Measurements from ENCODE around the gene KAT2B. TPM values are rescaled to one million over a fixed set of nuclear protein-coding genes. Genes with fewer than 3 reads are reported as not detected.

The KAT2B gene
- total RNA-seq, 2 experiments from 2014 or later = 97.8 to 108 TPM

DNA sequence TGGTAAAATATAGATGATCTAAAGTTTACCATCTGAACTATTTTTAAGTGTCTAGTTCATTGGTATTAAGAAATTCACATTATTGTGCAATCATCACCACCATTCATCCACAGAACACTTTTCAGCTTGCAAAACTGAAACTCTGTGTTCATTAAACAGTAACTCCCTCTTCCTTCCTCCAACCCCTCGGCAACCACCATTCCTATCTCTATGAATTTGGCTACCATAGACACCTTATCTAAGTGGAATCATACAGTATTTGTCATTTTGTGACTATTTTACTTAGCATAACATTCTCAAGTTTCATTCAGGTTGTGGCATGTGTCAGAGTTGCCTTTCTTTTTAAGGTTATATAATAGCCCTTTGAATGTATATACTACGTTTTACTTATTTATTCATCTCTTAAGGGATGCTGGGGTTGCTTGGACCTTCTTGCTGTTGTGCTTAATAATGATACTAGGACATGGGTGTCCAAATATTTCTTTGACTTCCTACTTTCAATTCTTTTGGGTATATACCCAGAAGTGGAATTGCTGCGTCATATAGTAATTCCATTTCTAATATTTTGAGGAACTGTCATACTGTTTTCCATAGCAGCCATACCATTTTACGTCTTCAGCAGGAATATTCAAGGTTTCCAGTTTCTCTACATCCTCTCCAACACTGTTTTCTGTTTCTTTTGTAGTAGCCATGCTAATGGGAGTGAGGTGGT is 20.9 kb downstream of the KAT2B start:
- H3K36me3 Mint-ChIP-seq = peaks cover 29% of the 10 kb centered on the region
- H3K9me3 Mint-ChIP-seq = peaks cover 4% of the 10 kb centered on the region
- H3K4me1 Mint-ChIP-seq = peaks cover 37% of the 10 kb centered on the region
- H3K27me3 Mint-ChIP-seq = no peaks in the 10 kb centered on the region
- no peak for DNase-seq
- H3K27ac Mint-ChIP-seq = peak overlapping the region; percentile 27
- peak overlapping the region; percentile 20 for H3K4me3 Mint-ChIP-seq
- ATAC-seq (ENCODE audit: low read depth) = peak; percentile 60
- POLR2A ChIA-PET = no interaction called here

DNA sequence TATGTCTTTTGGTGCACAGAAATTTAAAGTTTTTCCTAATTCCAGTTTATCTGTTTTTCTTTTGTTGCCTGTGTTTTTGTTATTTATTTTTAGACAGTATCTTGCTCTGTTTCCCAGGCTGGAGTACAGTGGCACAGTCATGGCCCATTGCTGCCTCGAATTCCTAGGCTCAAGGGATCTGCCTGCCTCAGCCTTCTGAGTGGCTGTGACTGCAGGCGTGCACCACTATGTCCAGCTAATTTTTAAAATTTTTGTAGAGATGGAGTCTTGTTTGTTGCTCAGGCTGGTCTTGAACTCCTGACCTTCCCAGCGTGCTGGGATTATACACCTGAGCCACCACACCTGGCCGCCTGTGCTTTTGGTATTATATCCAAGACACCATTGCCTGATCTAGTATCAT is 22.8 kb downstream of the KAT2B start:
- H3K36me3 Mint-ChIP-seq = peaks cover 30% of the 10 kb centered on the region
- POLR2A ChIA-PET = no interaction called here
- ATAC-seq (ENCODE audit: low read depth) (no peak), DNase-seq (no peak)
- peaks cover 41% of the 10 kb centered on the region for H3K4me1 Mint-ChIP-seq
- H3K27me3 Mint-ChIP-seq = no peaks in the 10 kb centered on the region
- no peak overlapping the region for H3K4me3 Mint-ChIP-seq
- H3K9me3 Mint-ChIP-seq = peaks cover 4% of the 10 kb centered on the region
- H3K27ac Mint-ChIP-seq = no peak overlapping the region

DNA sequence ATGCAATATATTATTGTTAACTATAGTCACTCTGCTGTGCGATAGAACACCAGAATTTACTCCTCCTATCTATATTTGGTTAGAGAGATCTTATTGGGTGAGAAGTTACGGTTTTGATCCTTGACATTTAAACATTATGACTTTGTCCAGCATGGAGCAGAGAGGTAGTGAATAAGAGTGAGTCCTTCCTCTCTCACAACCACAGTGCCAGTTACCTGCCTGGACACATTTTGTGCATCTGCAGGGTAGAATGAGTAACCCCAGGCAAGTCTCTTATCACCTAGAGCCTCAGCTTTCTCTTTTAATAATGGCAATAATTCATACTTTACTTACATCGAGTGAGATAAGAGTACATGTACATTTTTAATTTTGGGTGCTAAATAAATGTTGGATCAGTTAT is 24.1 kb downstream of the KAT2B start:
- Mint-ChIP-seq H3K27ac (no peak overlapping the region), H3K4me3 (no peak overlapping the region), H3K27me3 (no peaks in the 10 kb centered on the region)

DNA sequence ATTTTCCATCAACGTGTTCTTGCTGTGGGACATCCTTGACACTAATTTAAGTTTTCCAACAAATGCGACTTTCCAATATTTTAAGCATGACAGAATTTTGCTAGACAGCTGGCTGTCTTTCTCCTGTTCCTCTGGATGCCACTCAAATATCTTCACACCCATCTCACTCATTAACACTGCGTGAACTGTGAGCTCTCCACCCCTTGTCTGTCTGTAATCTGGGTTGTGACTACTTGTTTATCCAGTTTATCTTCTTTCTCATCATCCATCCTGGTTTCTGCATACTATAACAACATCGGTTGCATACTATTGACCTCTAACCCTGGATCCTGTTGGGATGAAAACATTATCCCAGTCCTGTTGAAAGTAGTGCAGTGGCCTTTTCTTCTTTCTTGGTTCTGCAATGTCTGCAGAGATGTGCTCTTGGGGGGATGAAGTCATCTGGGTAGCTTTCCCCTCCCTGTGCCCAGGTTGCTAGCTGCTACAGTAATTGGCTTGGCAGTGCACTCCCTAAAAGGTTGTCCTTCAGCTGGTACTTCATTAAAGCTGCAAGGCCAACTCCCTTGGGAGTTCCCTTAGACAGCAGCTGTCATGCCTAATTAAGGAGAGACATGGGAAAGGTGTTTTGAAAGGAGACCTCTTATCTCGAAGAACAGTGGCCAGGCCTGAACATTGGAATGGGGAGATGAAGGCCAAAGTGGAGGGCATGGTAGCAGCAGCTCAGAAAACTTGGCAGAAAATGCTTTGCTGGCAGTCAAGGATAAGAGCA is 24.7 kb downstream of the KAT2B start:
- no peak for DNase-seq
- H3K27ac Mint-ChIP-seq = no peak overlapping the region
- H3K9me3 Mint-ChIP-seq = peaks cover 4% of the 10 kb centered on the region
- H3K27me3 Mint-ChIP-seq = no peaks in the 10 kb centered on the region
- peaks cover 51% of the 10 kb centered on the region for H3K4me1 Mint-ChIP-seq
- H3K4me3 Mint-ChIP-seq = no peak overlapping the region
- POLR2A ChIA-PET = no interaction called here
- peaks cover 36% of the 10 kb centered on the region for H3K36me3 Mint-ChIP-seq
- no peak for ATAC-seq (ENCODE audit: low read depth)

More for the DNA sequence above, 24.1 kb downstream of the KAT2B start:
- peaks cover 52% of the 10 kb centered on the region for H3K4me1 Mint-ChIP-seq
- DNase-seq (no peak), ATAC-seq (ENCODE audit: low read depth) (no peak)
- POLR2A ChIA-PET = no interaction called here
- peaks cover 34% of the 10 kb centered on the region for H3K36me3 Mint-ChIP-seq
- peaks cover 7% of the 10 kb centered on the region for H3K9me3 Mint-ChIP-seq

DNA sequence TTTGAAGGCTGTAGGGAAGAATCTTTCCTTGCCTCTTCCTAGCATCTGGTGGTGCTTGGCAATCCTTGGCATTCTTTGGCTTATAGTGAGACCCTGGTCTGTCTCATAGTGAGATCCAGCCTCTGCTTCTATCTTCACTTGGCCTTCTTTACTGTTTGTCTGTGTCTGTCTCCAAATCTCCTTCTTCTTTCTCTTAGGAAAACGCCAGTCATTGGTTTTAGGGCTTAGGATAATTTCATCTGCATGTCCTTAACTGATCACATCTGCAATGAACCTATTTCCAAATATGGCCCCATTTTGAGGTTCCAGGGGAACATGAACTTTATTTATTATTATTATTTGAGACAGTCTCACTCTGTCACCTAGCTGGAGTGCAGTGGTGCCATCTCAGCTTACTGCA is 25.8 kb downstream of the KAT2B start:
- Mint-ChIP-seq H3K4me1 (peaks cover 42% of the 10 kb centered on the region), H3K27me3 (no peaks in the 10 kb centered on the region), H3K9me3 (peaks cover 3% of the 10 kb centered on the region), H3K27ac (no peak overlapping the region), H3K4me3 (no peak overlapping the region), H3K36me3 (peaks cover 33% of the 10 kb centered on the region)
- DNase-seq (no peak), ATAC-seq (ENCODE audit: low read depth) (no peak)
- POLR2A ChIA-PET = no interaction called here

DNA sequence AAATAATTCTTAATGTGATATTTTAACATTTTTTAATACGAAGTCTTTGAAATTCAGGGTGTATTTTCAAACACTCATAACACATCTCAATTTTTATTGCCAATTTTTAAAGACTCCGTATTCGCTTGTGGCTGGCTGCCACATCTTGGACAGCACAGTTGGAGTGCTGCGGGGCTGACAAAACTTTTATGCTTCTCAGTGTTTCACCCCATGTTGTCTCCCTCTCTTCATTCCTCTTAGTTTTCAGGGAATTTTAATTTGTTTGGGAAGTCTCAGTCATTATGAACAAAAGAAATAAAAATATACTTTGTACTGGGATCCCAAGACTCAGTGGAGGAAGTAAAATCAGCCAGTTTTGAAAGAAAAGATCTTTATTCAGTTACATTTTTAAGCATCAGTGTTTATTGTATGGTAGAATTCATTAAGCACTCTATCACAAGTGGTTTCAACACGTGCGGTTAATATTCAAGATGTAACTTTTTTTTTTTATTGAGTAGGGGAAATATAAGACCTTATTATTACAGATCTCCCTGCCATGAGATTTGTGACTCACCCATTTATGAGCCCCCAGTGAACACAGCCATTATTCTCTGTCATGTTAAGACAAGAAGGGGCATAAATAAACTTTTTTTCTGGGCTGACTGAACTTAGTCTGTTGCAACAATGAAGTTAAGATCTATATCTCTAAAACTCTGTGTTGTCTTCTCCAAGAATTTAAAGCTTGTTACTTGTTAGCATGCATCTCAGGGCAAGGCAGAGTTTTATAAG is 26.8 kb downstream of the KAT2B start:
- DNase-seq (no peak), ATAC-seq (ENCODE audit: low read depth) (no peak)
- POLR2A ChIA-PET = no interaction called here
- Mint-ChIP-seq H3K9me3 (peaks cover 3% of the 10 kb centered on the region), H3K36me3 (peaks cover 41% of the 10 kb centered on the region), H3K4me1 (peaks cover 39% of the 10 kb centered on the region), H3K4me3 (no peak overlapping the region), H3K27me3 (no peaks in the 10 kb centered on the region), H3K27ac (no peak overlapping the region)

DNA sequence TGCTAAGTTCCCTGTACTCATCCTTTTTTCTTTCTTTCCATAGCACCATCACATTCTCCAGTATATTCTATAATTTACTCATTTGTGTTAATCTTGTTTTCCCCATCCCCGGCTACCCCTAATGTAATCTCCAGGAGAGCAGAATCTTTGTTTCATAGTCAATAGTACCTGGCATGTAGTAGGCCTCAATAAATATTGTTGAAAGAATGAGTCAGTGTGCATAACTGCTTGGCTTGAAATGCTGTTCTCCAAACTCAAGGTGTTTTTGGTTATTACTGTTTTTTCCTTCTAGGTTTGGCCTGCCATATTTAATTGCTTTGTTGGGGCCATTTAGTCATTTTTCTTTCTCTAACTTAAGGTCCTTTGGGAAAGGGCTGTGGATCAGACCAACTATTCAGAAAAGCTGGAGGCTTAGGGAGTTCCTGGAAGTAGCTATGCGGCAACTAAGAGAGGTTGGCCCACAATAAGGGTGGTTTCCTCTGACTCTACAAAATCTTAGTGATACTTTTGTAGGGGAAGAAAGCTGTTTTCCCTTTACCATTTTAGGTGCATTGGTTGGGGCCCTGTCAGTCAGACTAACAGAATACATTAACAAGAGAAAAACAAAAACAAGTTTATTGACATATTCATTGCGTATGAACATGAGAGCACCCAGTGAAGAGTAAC is 28.4 kb downstream of the KAT2B start:
- peaks cover 3% of the 10 kb centered on the region for H3K9me3 Mint-ChIP-seq
- no peak for ATAC-seq (ENCODE audit: low read depth)
- H3K27me3 Mint-ChIP-seq = no peaks in the 10 kb centered on the region
- H3K4me3 Mint-ChIP-seq = no peak overlapping the region
- peaks cover 50% of the 10 kb centered on the region for H3K36me3 Mint-ChIP-seq
- POLR2A ChIA-PET = no interaction called here
- H3K4me1 Mint-ChIP-seq = peaks cover 36% of the 10 kb centered on the region
- DNase-seq = no peak
- peak overlapping the region; percentile 2 for H3K27ac Mint-ChIP-seq

DNA sequence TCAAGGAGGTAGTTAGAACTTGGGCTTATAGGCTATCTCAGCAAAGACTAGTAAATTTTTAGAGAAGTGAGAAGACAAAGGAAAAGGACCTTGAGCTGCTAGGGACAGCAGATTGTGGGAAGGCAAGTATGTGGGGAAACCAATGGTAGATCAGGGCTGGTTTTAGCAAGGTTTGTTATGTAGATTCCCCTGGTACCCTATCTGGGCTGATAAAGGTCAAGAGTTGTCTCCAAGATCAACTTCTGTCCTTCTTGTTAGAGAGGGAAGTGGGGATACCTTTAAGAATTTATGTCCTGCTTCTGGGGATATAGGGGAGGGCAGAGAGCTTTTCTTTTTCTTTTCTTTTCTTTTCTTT is 28.9 kb downstream of the KAT2B start:
- Mint-ChIP-seq H3K9me3 (peaks cover 3% of the 10 kb centered on the region), H3K27me3 (no peaks in the 10 kb centered on the region), H3K36me3 (peaks cover 50% of the 10 kb centered on the region), H3K4me1 (peaks cover 33% of the 10 kb centered on the region), H3K27ac (no peak overlapping the region), H3K4me3 (no peak overlapping the region)
- DNase-seq (no peak), ATAC-seq (ENCODE audit: low read depth) (no peak)
- POLR2A ChIA-PET = no interaction called here

DNA sequence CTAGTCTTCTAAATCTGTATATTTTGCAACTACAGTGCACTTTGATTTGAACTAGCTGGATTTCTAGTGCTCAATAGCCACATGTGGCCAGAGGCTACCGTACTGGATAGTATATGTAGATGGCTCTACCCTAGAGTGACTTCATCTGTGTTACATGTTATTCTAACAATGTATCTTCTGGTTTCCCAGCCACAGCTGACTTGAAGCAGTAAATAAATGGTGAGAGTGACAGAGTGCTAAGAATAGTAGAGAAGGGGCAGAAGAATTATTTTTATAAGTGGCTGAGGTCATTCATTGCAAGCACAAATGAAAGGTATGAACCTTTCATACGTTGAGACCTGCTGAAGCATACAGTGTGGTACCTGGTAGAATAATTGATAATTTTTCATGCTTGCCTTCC is 30.9 kb downstream of the KAT2B start:
- Mint-ChIP-seq H3K4me1 (peaks cover 22% of the 10 kb centered on the region), H3K27me3 (no peaks in the 10 kb centered on the region), H3K4me3 (no peak overlapping the region), H3K9me3 (peaks cover 3% of the 10 kb centered on the region), H3K36me3 (peaks cover 43% of the 10 kb centered on the region), H3K27ac (no peak overlapping the region)
- ATAC-seq (ENCODE audit: low read depth) (no peak), DNase-seq (no peak)
- POLR2A ChIA-PET = no interaction called here

DNA sequence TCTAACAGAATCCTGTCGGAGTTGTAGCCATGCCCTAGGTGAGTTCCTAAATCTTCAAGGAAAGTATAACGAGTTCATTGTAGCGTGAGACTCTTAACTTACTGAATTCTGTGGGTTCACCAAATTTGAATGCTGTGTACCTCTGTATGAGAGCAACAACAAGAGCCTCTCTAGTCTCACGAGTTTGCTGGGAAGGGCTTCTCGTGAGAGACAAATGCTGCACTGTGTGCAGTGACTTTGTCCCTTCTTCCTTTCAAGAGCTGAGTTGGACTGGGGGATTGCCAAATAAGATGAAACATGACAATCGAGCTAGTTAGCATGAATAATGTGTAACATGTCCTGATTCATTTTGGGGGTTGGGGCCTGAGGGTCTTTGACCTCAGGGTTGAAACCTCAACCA is 32.2 kb downstream of the KAT2B start:
- DNase-seq (no peak), ATAC-seq (ENCODE audit: low read depth) (no peak)
- Mint-ChIP-seq H3K27me3 (no peaks in the 10 kb centered on the region), H3K9me3 (peaks cover 3% of the 10 kb centered on the region), H3K4me3 (no peak overlapping the region), H3K27ac (no peak overlapping the region), H3K36me3 (peaks cover 49% of the 10 kb centered on the region), H3K4me1 (peaks cover 23% of the 10 kb centered on the region)
- POLR2A ChIA-PET = no interaction called here

DNA sequence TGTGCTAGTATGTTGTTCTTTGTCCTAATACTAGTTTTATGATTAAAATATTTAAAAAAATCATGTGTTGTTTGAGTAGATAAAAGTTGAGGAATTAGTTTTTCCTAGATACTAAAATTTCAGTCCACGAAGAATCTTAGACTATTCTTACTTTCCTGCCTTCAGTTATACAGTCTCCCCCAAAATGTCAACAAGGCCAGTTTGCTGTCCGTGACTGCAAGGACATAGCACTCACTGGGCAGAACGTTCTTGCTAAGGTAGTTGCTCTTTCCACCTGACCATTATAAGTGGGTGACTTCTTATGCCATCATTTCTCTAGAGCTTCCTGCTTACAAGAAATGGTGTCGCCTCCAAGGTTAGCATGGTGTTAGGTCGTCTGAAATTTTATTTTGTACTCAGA is 32.8 kb downstream of the KAT2B start:
- Mint-ChIP-seq H3K4me1 (peaks cover 24% of the 10 kb centered on the region), H3K36me3 (peaks cover 48% of the 10 kb centered on the region), H3K9me3 (peaks cover 3% of the 10 kb centered on the region), H3K27ac (peak overlapping the region; percentile 31), H3K4me3 (no peak overlapping the region), H3K27me3 (no peaks in the 10 kb centered on the region)
- POLR2A ChIA-PET = no interaction called here
- DNase-seq (no peak), ATAC-seq (ENCODE audit: low read depth) (no peak)

DNA sequence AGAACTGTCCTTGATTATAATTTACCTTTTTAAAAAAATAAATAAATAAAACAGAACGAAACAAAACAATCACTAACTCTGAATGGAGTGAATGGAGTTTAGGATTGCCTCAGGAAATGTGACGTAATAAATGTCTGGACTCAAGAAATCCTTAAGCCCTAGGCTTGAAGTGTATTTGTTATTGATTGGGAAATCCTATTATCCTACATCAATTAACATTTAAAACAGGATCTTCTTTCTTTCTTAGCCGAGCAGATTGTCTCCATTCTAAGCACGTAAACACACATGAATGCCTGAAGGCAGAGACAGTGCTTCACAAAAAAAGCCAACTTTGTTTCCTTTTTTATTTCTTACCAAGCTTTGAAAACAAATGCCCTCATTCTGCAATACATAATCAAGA is 33.4 kb downstream of the KAT2B start:
- no peaks in the 10 kb centered on the region for H3K9me3 Mint-ChIP-seq
- ATAC-seq (ENCODE audit: low read depth) (no peak), DNase-seq (no peak)
- H3K27me3 Mint-ChIP-seq = no peaks in the 10 kb centered on the region
- H3K27ac Mint-ChIP-seq = no peak overlapping the region
- H3K4me3 Mint-ChIP-seq = no peak overlapping the region
- peaks cover 18% of the 10 kb centered on the region for H3K4me1 Mint-ChIP-seq
- POLR2A ChIA-PET = interaction anchor here (0.6 kb wide), 1 partner anchor 34 kb away, joined by 4 read pairs; no protein-coding TSS in a partner anchor
- H3K36me3 Mint-ChIP-seq = peaks cover 46% of the 10 kb centered on the region

All from activated naive CD8-positive, alpha-beta T cell treated with anti-CD3 and anti-CD28 coated beads, Interleukin-2, amount 10 ng/mL, durations not matched to agents 7 days and 5 days (primary cell).